ENCODE results near the gene PLCL1. TPM values are rescaled to one million over a fixed set of nuclear protein-coding genes. Genes with fewer than 3 reads are reported as not detected.

PLCL1 gene
- total and polyA plus RNA-seq, 2 donors (not counting 3 experiments of a cell fraction or from before 2014, with no cell fraction given) = 0.79 to 3.4 TPM

- H4K20me1 ChIP-seq (replicated peaks; ENCODE audit: control insufficient read depth, extremely low read depth, insufficient read depth, low read length) = no peaks in the 10 kb centered on the region
- H3K36me3 ChIP-seq (ENCODE audit: control insufficient read depth in 2 of 2, extremely low read depth in 1 of 2, insufficient read depth in 2 of 2, low read length in 2 of 2) = no peaks in the 10 kb centered on the region
- intact Hi-C loops (cut with micrococcal nuclease) (loop anchor here (1.0 kb wide), 1 partner anchor 8 kb away; no protein-coding TSS in a partner anchor), dilution Hi-C loops (cut with MboI; ENCODE audit: extremely low pct_ligation_motif_present, low sequenced_read_pairs) (no loop called here)
- no peaks in the 10 kb centered on the region for H3K9me1 ChIP-seq (replicated peaks; ENCODE audit: control insufficient read depth, extremely low read depth, insufficient read depth, low read length)
- H3K9ac ChIP-seq (replicated peaks; ENCODE audit: extremely low read depth, insufficient read depth, low read length) = no peak overlapping the region
- ChIA-PET POLR2A (no interaction called here), CTCF (no interaction called here)
- no peak for TF ChIP-seq EZH2 (IDR thresholded peaks at IDR 0.05; ENCODE audit: borderline replicate concordance, low read depth, low read length, severe bottlenecking)
- TF ChIP-seq FOS (IDR thresholded peaks at IDR 0.05; ENCODE audit: borderline replicate concordance, insufficient read depth, low read length) = no peak
- no peak for TF ChIP-seq MAX (IDR thresholded peaks at IDR 0.05; ENCODE audit: insufficient read depth, insufficient read length)
- no peak for TF ChIP-seq JUN (IDR thresholded peaks at IDR 0.05; ENCODE audit: borderline replicate concordance, insufficient read depth, insufficient read length, low read depth)
- no peak for TF ChIP-seq POLR2AphosphoS5 (IDR thresholded peaks at IDR 0.05; ENCODE audit: insufficient read depth, low read depth, low read length)
- no peak for TF ChIP-seq POLR2A (IDR thresholded peaks at IDR 0.05; ENCODE audit: low read depth, low read length)
- TF ChIP-seq MYC (IDR thresholded peaks at IDR 0.05; ENCODE audit: low read depth, low read length) = no peak
- no peak for TF ChIP-seq GATA2 (IDR thresholded peaks at IDR 0.05; ENCODE audit: insufficient read depth, insufficient read length, low read depth, low read length)
- no peak for TF ChIP-seq CTCF (IDR thresholded peaks at IDR 0.05; ENCODE audit: extremely low read depth in 1 of 2, insufficient read depth in 1 of 2, low read depth in 1 of 2, low read length in 2 of 2)
- no peak overlapping the region for H2AFZ ChIP-seq (ENCODE audit: low read depth, low read length)
- H3K4me3 ChIP-seq (replicated peaks in 1 of 3; ENCODE audit: insufficient read depth in 1 of 3, low read depth in 1 of 3, low read length in 3 of 3) = no peak overlapping the region
- H3K4me1 ChIP-seq (ENCODE audit: control insufficient read depth, extremely low read depth, insufficient read depth, low read length) = no peaks in the 10 kb centered on the region
- H3K27me3 ChIP-seq (ENCODE audit: control insufficient read depth in 2 of 2, insufficient read depth in 2 of 2, low read length in 2 of 2) = no peaks in the 10 kb centered on the region
- no peak overlapping the region for H3K4me2 ChIP-seq (ENCODE audit: insufficient read depth, low read length)
- H3K79me2 ChIP-seq (ENCODE audit: control insufficient read depth, insufficient read depth, low read length) = no peaks in the 10 kb centered on the region
- DNase-seq (ENCODE audit: low read depth, low spot score) (no peak), FAIRE-seq (no peak)
- H3K27ac ChIP-seq (ENCODE audit: insufficient read depth, low read depth, low read length) = no peak overlapping the region
- no TSS peak for BruUV-seq (replicated peaks)
- H3K9me3 ChIP-seq (replicated peaks; ENCODE audit: control insufficient read depth, insufficient read depth, low read length) = no peaks in the 10 kb centered on the region
These were observed 268.9 kb downstream of the PLCL1 start for GRCh38 chr2:198073253-198073652.
